Cardiac fibroblast (primary cell): Measurements from ENCODE around the gene ESRRA.

Source experiments
- DNase-seq, 2 donors: peaks; one replicate each; pipeline versions ENCODE4 v3.0.0 to v3.0.0-alpha.2; 2010; ENCODE audit warnings: low read depth in 2 of 2
- H3K4me3 ChIP-seq, 2 donors: replicated peaks in 1 of 2; 1 replicate in 1 of 2; 2 replicates in 1 of 2; pipeline ENCODE4 v1.5.1; 2011; ENCODE audit warnings: low read depth in 2 of 2, low read length in 2 of 2, mild to moderate bottlenecking in 2 of 2, moderate library complexity in 1 of 2
- CTCF ChIP-seq: IDR thresholded peaks from one replicate; pipeline ENCODE4 v1.5.1; 2011; ENCODE audit warnings: low read depth, mild to moderate bottlenecking, low read length, inconsistent platforms

Gene ESRRA

GRCh38 chr11:64351136-64351631 lies 45.9 kb downstream of the ESRRA start:
- TF ChIP-seq CTCF, result no peak
- DNase-seq, result no peak
- no peak overlapping the region for H3K4me3 ChIP-seq

- no peak for DNase-seq
- no peak for TF ChIP-seq CTCF
- no peak overlapping the region for H3K4me3 ChIP-seq
Observed at GRCh38 chr11:64352099-64352994, 47.0 kb downstream of the ESRRA start.

GRCh38 chr11:64352995-64353714 lies 47.8 kb downstream of the ESRRA start:
- no peak for DNase-seq
- no peak overlapping the region for H3K4me3 ChIP-seq
- no peak for TF ChIP-seq CTCF

- no peak overlapping the region for H3K4me3 ChIP-seq
- TF ChIP-seq CTCF, result no peak
- no peak for DNase-seq
Observed at GRCh38 chr11:64353715-64354506, 48.6 kb downstream of the ESRRA start.

- TF ChIP-seq CTCF, result peak; percentile 89
- peak; percentile 85 to 87 for DNase-seq
- peak overlapping the region; percentile 3 to 39 for H3K4me3 ChIP-seq
Observed at GRCh38 chr11:64355078-64355940, 50.0 kb downstream of the ESRRA start.
